HG02759 (cell line): ENCODE data around the gene B9D1.

Experiments
- ATAC-seq: cut with Tn5 transposase; IDR thresholded peaks from one replicate; pipeline ENCODE4 v1.9.1; 2021; ENCODE audit warnings: mild to moderate bottlenecking, moderate library complexity; ENCODE audit not compliant: unreplicated experiment

B9D1 gene

GRCh38 chr17:19388791-19389785 is 26.6 kb upstream of the B9D1 start:
- no peak for ATAC-seq

- no peak for ATAC-seq
Observed at GRCh38 chr17:19387921-19388521, 25.5 kb upstream of the B9D1 start.

GRCh38 chr17:19386974-19387920 is 24.7 kb upstream of the B9D1 start, which contains the start of gene MFAP4:
MFAP4 (minus strand) TSS chr17:19387190; CDS start chr17:19387155, 35 bp downstream.
- no peak for ATAC-seq

- ATAC-seq = no peak
Observed at GRCh38 chr17:19386051-19386929, 23.8 kb upstream of the B9D1 start.

- ATAC-seq = no peak
Observed at GRCh38 chr17:19385521-19385983, 23.0 kb upstream of the B9D1 start.

GRCh38 chr17:19384723-19385391 is 22.3 kb upstream of the B9D1 start:
- ATAC-seq = no peak

- no peak for ATAC-seq
Observed at GRCh38 chr17:19383681-19384470, 21.4 kb upstream of the B9D1 start.

- ATAC-seq = no peak
Observed at GRCh38 chr17:19382531-19383444, 20.3 kb upstream of the B9D1 start.

- ATAC-seq = no peak
Observed at GRCh38 chr17:19381741-19382444, 19.4 kb upstream of the B9D1 start.

GRCh38 chr17:19381361-19381740 is 18.8 kb upstream of the B9D1 start:
- no peak for ATAC-seq

- ATAC-seq = no peak
Observed at GRCh38 chr17:19380481-19381301, 18.2 kb upstream of the B9D1 start.

GRCh38 chr17:19379361-19380065 is 17.0 kb upstream of the B9D1 start:
- ATAC-seq = no peak

GRCh38 chr17:19378416-19379360 is 16.2 kb upstream of the B9D1 start, which contains the start of gene MAPK7:
MAPK7 (plus strand) TSS chr17:19378498; CDS start chr17:19378901, 403 bp downstream.
- peak; percentile 16 for ATAC-seq
